HEK293 (cell line): Measurements from ENCODE around the gene FAM72B.
"Not testable (repeated sequence)": the region's sequence is repeated elsewhere in the genome, so short reads cannot be mapped to it uniquely, and the experiment has no call there.

ENCODE experiments used
- CTCF ChIA-PET: fragments of 350-600 bp; formaldehyde crosslinking; extraction: SDS; loops from one replicate; lab custom pipeline; 2021; ENCODE audit warnings: antibody characterized with exemption; lab: Yijun Ruan, JAX
- POLR2A ChIA-PET: fragments of 300-600 bp; formaldehyde crosslinking; extraction: SDS; loops from one replicate; lab custom pipeline; 2020; ENCODE audit warnings: antibody characterized with exemption, inconsistent platforms; lab: Yijun Ruan, JAX
- H3K27ac ChIP-seq: fragments of 200-500 bp; sonication (Bioruptor generic); 2 replicates; pipeline ENCODE4 v1.5.1; 2014; ENCODE audit warnings: low read depth, low read length, control low read depth, inconsistent platforms; ENCODE audit errors: extremely low read depth
- H3K36me3 ChIP-seq, 2 experiments: fragments of 200-500 bp in 1 of 2; sonication (Bioruptor generic) in 1 of 2; 1 replicate in 1 of 2; 2 replicates in 1 of 2; pipeline ENCODE4 v1.5.1; 2014 to 2017; ENCODE audit warnings: inconsistent platforms in 2 of 2, low read length in 2 of 2; ENCODE audit not compliant: control insufficient read depth in 2 of 2, insufficient read depth in 1 of 2
- H3K4me1 ChIP-seq: fragments of 200-500 bp; sonication (Bioruptor generic); 2 replicates; pipeline ENCODE4 v1.5.1; 2014; ENCODE audit warnings: mild to moderate bottlenecking, low read length, inconsistent platforms; ENCODE audit not compliant: control insufficient read depth, insufficient read depth
- H3K4me3 ChIP-seq: 2 replicates; pipeline ENCODE4 v1.5.1; 2011; ENCODE audit warnings: low read depth, mild to moderate bottlenecking, control low read depth, low read length, moderate library complexity
- H3K9me3 ChIP-seq: fragments of 200-500 bp; sonication (Bioruptor generic); 2 replicates; pipeline ENCODE4 v1.5.1; 2014; ENCODE audit warnings: low read depth, low read length, inconsistent platforms; ENCODE audit not compliant: control insufficient read depth, insufficient read depth
- EGR2 ChIP-seq: fragments of 450-650 bp; formaldehyde crosslinking; IDR thresholded peaks from 2 replicates; pipeline ENCODE4 v1.5.1; 2016; ENCODE audit warnings: low read depth, missing biosample characterization, missing genetic modification characterization
- FEZF1 ChIP-seq: fragments of 450-650 bp; formaldehyde crosslinking; IDR thresholded peaks from 2 replicates; pipeline ENCODE4 v1.5.1; 2016; ENCODE audit warnings: missing biosample characterization, missing genetic modification characterization
- ZFHX2 ChIP-seq: fragments of 450-650 bp; formaldehyde crosslinking; conservative IDR thresholded peaks from 2 replicates; pipeline ENCODE4 v1.5.1; 2016; ENCODE audit warnings: missing biosample characterization, missing genetic modification characterization

The FAM72B gene

DNA sequence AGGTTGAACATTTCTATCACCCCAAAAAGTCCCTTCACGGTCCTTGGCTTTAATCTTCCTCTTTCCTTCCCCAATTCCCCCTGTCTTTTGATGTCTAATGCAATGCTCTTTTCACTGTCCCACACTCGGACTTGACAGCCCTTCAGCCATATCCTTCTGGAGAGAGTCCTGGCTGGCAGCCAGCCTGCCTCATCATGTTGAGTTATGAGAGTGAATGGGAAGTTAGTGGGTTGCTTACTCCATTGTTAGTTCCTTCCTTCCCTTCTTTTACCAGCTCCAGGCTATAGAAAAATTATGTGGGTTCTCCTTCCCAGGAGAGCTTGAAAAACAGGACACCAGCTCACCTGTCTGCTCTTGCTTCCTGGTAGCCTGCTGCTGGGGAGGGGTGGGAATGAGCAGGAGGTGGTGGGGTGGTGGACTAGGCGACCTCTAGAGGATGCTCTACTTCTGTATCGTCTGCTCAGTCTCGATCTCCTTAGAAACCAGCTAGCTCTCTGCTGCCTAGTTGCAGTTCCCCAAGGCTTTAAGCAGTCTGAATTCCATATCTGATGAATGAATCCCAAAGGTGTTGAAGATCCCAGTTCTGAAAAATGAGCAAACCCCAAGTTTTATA lies 30.5 kb upstream of the FAM72B start:
- POLR2A ChIA-PET, H3K9me3 ChIP-seq, H3K4me3 ChIP-seq, H3K4me1 ChIP-seq, CTCF ChIA-PET, H3K36me3 ChIP-seq, H3K27ac ChIP-seq: not testable (repeated sequence)

DNA sequence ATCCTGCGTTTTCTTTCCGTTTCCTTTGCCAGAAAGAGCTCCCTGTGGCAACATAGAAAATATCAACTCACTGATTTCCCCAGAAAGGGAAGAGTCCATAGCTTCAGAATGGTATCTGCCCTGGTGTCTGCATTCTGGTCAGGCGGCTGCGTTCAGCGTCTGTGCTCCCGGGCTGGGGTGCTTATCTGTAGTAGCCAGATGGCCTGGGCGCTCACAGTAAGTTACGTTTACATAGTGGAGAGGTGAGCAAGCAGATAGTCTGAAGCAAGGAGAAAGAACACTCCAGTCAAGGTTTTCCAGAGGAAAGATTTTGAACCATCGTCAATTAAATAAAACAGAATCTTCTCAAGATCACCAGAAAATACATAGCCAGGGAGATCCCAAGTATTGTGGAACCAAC lies 29.4 kb upstream of the FAM72B start:
- CTCF ChIA-PET, H3K27ac ChIP-seq, H3K4me1 ChIP-seq: not testable (repeated sequence)

DNA sequence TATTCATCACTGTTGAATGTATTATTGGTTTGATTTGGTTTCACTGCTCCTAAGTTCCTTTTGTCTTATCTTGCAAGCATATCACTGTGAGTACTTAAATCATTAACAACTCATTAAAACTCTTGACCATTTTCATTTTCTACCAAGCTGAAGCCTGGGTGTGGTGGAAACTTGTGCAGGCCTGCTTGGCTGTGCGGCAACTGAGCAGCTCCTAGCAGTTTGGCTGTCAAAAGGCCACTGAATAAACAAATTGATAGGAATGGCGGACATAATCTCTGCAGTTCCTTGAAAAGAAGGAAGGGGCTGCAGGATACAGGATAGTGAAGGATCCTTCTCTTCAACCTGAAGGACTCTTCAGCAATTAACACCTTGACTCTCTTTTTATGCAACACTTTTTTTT lies 26.6 kb upstream of the FAM72B start:
- not testable (repeated sequence) for H3K9me3 ChIP-seq

More for the DNA sequence above, 29.4 kb upstream of the FAM72B start:
- H3K9me3 ChIP-seq, H3K4me3 ChIP-seq, H3K36me3 ChIP-seq, POLR2A ChIA-PET: not testable (repeated sequence)

DNA sequence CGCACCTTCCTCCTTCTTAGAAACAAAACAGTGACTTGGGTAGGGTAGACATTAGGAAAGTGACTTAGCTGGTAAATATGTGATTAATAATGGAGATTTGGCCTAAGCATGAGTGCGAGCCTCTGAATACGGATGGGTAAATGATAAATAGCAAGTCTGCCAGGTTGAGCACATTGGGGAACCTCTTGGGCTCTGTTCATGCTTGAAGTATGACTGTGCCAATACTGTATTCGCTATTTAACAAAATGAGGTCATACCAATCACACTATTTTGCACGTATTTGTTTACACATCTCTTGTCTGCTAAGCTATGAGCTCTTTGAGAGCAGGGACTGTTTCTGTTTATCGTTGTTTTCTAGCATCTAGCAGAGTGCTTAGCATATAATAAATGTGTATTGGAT lies 24.2 kb upstream of the FAM72B start:
- CTCF ChIA-PET, POLR2A ChIA-PET, H3K36me3 ChIP-seq, H3K27ac ChIP-seq, H3K9me3 ChIP-seq, H3K4me3 ChIP-seq, H3K4me1 ChIP-seq: not testable (repeated sequence)

More for the DNA sequence above, 26.6 kb upstream of the FAM72B start:
- POLR2A ChIA-PET, H3K36me3 ChIP-seq, H3K4me1 ChIP-seq, CTCF ChIA-PET, H3K4me3 ChIP-seq, H3K27ac ChIP-seq: not testable (repeated sequence)
- peak; percentile 53 for TF ChIP-seq FEZF1 (tag by site-specific recombination)

DNA sequence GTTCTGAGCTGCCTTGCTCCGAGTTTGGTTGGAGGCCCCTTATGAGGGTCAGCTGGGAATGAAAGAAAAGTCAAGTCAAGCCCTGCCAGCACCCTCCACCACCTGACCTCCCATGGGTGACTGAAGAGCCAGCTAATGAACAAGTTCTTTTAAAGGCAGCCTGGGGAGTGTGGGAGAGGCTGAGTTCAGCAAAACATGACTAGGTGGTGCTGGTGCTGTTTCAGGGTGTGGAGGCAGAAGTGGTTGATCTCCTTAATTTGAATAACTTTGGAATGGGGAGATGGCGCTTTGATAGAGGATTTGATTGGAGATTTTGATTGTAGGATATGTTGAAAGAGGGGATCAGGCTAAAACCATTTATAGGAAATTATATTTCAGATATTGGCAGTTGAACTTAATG lies 23.2 kb upstream of the FAM72B start:
- H3K27ac ChIP-seq, H3K4me1 ChIP-seq, H3K4me3 ChIP-seq, POLR2A ChIA-PET, H3K9me3 ChIP-seq, H3K36me3 ChIP-seq, CTCF ChIA-PET: not testable (repeated sequence)

- H3K27ac ChIP-seq, H3K36me3 ChIP-seq, H3K4me3 ChIP-seq, CTCF ChIA-PET, H3K4me1 ChIP-seq, POLR2A ChIA-PET, H3K9me3 ChIP-seq: not testable (repeated sequence)
- TF ChIP-seq EGR2 (tag by site-specific recombination) (peak; percentile 70; the same call in 1 of the 2 replicates), ZFHX2 (tag by site-specific recombination) (peak; percentile 70)
Measured at GRCh38 chr1:121205786-121206711, 21.9 kb upstream of the FAM72B start.

DNA sequence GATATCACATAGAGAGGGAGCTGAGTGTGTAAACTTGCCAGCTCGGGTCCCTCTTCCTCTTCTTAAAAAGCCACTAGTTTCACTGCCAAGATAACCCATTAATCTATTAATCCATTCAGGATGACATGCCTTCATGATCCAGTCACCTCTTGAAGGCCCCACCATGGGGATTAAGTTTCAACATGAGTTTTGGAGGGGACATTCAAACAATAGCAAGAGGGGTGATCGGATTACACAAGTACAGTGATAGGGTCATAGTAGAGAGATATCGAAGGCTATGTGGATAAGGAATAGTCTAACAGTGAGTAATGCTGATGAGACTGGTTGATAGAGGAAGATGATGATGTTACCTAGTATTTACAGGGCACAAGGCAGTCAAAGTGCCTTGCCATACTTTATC lies 18.8 kb upstream of the FAM72B start:
- H3K9me3 ChIP-seq, H3K27ac ChIP-seq, H3K4me3 ChIP-seq, H3K36me3 ChIP-seq, H3K4me1 ChIP-seq, CTCF ChIA-PET, POLR2A ChIA-PET: not testable (repeated sequence)
